NOMO-1 treated with dmso at 0.1 percent for 144 hours (cell line): ENCODE results near the gene DUSP16.
A peak's percentile ranks its signal among the peaks of the same experiment; 100 is the strongest.

Experiments used
- DNase-seq: peaks from one replicate; lab custom pipeline; 2025; ENCODE audit not compliant: unreplicated experiment; lab: John Stamatoyannopoulos, UW

DUSP16 gene

GRCh38 chr12:12445165-12445881 lies 117.3 kb downstream of the DUSP16 start:
- no peak for DNase-seq

- no peak for DNase-seq
Observed at GRCh38 chr12:12443431-12443878, 119.2 kb downstream of the DUSP16 start.

- DNase-seq: no peak
Observed at GRCh38 chr12:12442548-12443071, 120.1 kb downstream of the DUSP16 start.

DNA sequence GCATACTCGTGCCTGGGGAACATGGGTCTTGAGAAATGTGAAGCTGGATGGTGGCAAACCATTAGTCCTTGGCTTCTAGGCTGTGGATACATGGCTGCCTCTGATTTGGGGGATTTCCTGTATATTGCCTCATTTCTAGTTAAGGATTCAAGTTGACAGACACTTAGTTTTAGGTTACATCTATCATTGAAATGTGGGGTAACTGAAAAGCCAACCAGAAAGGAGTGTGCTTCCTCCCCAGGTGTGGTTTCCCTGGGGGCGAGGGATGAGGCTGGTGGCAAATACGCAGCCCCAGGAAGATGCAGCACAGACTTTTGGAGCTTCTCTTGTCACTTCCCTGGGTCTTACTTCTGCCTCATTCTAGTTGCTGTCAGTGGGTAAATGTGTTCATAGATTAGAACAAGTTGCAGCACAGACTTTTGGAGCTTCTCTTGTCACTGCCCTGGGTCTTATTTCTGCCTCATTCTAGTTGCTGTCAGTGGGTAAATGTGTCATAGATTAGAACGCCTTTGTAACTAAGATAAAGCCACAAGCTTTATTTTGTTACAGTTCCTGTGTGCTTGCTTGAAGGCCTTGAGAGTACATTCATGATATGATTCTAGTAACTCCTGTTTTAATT lies 120.7 kb downstream of the DUSP16 start:
- no peak for DNase-seq

- no peak for DNase-seq
Observed at GRCh38 chr12:12441429-12441807, 121.2 kb downstream of the DUSP16 start.

- no peak for DNase-seq
Observed at GRCh38 chr12:12440784-12441428, 121.8 kb downstream of the DUSP16 start.

DNA sequence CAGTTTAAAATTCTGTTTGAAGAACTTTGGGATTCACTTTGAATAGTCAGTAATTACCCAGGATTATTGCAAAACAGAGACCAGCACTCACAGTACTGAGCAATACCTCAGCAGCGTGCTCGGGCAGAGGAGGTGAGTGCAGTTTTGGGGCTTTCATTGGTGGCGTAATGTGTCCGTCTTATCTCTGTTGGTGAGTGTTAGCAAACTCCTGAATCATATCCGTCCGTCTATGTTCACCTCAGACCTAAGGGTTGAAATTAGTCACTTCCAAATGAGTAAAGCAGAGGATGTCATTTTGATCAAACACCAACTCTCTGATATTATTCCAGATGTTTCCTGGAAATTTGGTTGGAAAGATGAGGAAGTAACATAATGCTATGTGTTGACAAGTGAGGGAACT lies 123.0 kb downstream of the DUSP16 start:
- peak; percentile 75 for DNase-seq

- no peak for DNase-seq
Observed at GRCh38 chr12:12436831-12437345, 125.8 kb downstream of the DUSP16 start.

DNA sequence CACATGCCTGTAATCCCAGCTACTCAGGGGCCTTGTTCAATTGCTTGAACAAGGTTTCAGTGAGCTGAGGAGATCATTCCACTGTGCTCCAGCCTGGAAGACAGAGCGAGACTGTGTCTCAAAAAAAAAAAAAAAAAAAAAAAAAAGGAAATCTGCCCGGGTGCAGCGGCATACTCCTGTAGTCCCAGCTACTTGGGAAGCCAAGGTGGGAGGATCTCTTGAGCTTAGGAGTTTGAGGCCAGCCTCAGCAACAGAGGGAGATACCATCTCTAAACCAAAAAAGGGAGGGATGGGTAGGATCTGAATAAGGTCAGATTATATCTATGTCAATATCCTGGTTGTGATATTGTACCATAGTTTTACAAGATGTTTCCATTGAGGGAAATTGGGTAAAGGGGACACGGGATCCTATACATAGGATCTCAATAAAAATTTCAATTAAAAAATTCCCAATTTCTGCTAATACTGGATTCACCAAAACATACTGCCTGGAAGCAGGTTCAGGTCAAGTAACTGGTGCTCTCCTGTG lies 129.4 kb downstream of the DUSP16 start:
- DNase-seq: no peak

- DNase-seq: no peak
Observed at GRCh38 chr12:12432364-12432763, 130.3 kb downstream of the DUSP16 start.

DNA sequence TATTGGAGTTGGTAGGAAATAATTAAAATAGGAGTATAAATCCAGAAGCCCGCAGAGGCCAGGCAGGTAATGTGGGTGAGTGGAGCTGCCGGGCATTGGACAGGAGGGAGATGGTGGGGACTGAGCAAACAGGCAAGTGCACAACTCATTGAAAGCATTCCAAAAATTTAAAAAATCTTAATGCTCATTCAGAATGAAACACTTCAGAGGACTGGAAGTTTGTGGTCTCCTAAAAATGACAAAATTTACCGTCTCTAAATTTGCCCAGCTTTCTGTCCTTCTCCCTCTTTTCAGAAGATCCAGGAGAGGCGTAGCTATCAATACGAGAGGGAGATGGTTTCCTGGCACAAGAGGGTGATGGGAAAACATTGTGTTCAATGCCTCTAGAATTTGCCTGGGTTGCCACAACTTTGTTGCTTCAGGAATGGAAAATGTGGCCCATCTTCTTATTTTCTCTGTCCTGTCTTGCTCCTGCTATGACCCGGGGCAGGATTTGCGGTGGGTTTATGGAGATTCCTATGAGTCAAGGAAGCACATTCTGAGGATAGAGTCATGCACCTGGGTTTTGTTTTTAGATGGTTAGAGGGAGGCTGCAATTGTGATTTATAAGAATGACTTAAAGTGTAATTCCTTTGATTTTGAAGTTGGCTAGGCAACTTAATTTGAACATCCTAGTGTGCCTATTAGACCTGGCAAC lies 133.6 kb downstream of the DUSP16 start:
- DNase-seq: no peak

GRCh38 chr12:12428047-12428446 lies 134.6 kb downstream of the DUSP16 start:
- no peak for DNase-seq

DNA sequence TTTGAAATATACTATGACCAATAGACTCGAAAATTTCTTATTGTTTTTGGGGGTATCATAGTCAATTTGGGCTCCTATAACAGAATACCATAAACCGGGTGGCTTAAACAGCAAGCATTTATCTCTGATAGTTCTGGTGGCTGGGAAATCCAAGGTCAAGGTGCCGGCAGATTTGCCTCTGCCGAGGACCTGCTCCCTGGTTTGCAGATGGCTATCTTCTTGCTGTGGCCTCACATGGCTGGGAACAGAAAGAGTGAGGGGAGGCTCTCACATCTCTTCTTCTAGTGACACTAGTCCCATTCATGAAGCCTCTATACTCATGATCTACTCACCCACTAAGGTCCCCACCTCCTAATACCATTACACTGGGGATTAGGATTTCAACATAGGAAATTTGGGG lies 135.1 kb downstream of the DUSP16 start:
- no peak for DNase-seq

DNA sequence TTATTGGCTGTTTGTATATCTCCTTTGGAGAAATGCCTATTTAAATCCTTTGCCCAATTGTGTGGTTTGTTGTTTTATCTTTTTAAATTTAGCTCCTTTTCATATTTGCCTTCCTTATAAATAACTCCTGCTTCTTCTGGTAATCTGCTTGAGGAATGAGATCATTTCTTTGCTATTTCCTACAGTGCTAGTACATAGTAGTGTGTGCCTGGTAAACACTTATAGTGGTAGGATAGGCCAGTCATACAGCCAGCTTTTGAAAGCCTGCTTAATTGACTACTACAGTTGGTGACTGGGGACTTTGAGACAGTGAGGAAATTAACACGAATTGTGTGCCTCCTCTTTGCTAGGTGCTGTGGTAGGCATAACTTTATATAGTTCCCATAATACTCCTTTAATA lies 137.0 kb downstream of the DUSP16 start:
- no peak for DNase-seq

- no peak for DNase-seq
Observed at GRCh38 chr12:12425001-12425400, 137.7 kb downstream of the DUSP16 start.
